Measurements from ENCODE around the gene EIF4H. TPM values are rescaled to one million over a fixed set of nuclear protein-coding genes. Genes with fewer than 3 reads are reported as not detected.
"Not testable (repeated sequence)": the region's sequence is repeated elsewhere in the genome, so short reads cannot be mapped to it uniquely, and the experiment has no call there.

Gene EIF4H
- total RNA-seq, 1 donor from 2014 or later, result 538 TPM

DNA sequence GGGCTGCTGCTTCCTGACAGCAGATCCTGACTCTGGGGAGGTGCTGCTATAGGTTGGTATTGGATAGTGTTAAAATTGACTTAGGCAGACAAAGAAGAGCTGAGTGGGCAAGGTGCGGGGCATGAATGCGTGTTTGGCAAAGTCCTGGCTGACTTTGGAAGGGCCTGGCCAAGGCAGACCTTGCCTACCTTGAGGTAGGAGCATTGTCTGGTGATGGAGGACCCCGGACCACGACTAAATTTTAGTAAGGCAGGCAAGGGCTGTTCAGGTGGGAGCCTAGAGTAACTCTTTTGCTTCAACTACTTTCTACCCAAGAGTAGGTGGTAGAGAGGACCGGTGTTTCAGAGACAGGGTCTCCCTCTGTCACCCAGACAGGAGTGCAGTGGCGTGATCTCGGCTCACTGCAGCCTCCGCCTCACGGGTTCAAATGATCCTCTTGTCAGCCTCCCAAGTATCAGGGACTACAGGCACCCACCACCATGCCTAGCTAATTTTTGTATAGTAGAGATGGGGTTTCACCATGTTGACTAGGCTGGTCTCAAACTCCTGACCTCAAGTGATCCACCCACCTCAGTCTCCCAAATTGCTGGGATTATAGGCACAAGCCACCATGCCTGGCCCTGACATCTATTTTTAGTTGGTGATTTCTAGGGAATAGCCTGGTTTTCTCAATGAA lies 23.4 kb downstream of the EIF4H start:
- DNase-seq (ENCODE audit: low read depth, low spot score), result no peak

DNA sequence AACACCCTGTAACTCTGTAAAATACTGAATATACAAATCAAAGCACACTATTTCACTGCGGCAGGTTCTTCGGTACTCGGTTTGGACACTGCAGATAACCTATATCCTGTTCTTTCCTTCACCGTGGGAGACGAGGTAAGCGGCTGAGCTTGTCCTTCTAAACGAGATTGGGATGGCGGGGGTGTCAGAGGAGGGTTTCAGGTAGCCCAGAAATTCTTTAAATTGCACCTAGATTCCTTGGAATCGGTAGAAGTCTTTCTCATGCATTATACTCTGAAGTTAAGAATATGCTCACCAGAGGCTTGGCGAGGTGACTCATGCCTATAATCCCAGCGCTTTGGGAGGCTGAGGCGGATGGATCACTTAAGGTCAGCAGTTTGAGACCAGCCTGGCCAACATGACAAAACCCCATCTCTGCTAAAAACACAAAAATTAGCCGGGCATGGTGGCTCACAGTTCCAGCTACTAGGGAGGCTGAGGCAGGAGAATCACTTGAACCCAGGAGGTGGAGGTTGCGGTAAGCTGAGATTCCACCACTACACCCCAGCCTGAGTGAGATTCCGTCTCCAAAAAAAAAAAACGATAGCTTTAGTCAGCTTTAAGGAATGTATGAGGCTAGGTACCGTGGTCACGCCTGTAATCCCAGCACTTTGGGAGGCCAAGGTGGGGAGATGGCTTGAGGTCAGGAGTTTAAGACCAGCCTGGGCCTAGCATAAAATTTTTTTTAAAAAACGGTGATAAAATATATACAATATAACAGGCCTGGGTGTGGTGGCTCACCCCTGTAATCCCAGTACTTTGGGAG lies 25.6 kb downstream of the EIF4H start:
- DNase-seq (ENCODE audit: low read depth, low spot score), result no peak

DNA sequence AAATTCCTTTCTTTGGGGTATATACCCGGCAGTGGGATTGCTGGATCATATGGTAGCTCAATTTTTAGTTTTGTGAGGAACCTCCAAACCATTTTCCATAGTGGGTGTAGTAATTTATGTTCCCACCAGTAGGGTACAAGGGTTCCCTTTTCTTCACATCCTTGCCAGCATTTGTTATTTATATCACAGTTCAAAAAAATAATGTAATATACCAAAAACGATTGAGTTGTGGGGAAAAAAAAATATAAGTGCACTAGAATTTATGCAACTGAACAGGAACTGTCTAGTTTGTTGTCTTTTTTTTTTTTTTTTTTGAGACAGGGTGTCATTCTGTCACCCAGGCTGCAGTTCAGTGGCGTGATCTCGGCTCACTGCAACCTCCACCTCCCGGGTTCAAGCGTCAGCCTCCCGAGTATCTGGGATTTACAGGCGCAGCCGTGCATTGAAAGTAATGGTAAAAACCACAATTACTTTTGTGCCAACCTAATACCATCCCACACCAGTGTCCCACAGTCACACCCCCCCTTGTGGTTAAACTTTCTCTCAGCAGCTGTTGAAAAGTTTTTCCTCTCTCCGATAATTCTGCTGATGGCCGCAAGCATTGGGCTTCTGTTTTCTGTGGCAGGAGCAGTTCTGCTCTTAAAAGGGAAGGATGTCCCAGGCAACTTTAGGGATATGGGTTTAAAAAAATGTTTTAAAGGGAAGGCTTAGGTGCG lies 28.8 kb downstream of the EIF4H start:
- no peak for DNase-seq (ENCODE audit: low read depth, low spot score)

DNA sequence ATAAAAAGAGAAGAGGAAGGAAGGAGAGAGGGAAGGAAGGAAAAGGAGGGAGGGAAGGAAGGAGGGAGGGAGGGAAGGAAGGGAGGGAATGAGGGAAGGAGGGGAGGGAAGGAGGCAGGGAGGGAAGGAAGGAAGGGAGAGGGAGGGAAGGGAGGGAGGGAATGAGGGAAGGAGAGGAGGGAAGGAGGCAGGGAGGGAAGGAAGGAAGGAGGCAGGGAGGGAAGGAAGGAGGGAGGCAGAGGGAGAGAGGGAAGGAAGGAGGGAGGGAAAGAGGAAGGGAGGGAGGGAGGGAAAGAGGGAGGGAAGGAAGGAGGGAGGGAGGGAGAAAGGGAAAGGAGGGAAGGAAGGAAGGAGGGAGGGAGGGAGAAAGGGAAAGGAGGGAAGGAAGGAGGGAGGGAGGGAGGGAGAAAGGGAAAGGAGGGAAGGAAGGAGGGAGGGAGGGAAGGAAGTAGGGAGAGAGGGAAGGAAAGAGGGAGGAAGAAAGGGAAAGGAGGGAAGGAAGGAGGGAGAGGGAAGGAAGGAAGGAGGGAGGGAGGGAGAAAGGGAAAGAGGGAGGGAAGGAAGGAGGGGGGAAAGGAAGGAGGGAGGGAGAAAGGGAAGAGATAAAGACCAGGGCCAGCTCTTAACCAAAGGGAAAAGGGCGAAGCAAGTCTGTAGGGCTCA lies 29.9 kb downstream of the EIF4H start:
- DNase-seq (ENCODE audit: low read depth, low spot score), result no peak

DNA sequence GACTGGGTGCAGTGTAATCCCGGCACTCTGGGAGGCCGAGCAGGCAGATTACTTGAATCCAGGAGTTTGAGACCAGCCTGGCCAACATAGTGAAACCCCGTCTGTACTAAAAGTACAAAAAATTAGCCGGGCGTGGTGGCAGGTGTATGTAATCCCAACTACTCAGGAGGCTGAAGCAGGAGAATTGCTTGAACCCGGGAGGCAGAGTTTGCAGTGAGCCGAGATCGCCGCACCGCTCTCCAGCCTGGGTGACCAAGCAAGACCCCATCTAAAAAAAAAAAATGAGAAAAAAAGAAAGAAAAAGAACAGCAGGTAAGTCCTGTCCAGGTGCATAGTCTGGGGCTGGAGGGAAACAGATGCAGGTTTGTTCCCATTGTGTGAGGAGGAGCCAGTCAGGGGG lies 31.9 kb downstream of the EIF4H start:
- DNase-seq (ENCODE audit: low read depth, low spot score), result not testable (repeated sequence)

DNA sequence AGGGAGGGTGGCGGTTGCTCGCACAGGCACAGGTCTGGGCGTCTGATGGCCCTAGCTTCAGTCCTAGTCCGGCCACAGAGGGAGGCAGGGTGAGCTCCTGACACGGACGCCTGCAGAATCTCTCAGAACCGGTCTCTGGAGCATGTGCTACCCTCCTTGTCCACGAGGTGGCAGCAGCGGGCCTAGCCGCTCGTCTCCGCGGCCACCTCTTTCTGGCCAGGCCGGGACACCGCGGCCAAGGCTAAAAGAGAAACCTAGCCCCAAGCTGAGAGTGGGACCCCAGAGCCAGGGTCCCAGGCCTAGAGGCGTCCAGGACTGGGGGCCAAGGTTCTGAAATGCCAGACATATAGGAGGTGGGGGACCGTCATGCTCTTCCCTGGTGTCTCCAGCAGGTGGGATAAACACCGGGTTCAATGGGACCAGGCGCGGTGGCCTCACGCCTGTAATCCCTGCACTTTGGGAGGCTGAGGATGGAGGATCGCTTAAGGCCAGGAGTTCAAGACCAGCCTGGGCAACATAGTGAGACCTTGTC lies 32.5 kb downstream of the EIF4H start:
- DNase-seq (ENCODE audit: low read depth, low spot score), result no peak

DNA sequence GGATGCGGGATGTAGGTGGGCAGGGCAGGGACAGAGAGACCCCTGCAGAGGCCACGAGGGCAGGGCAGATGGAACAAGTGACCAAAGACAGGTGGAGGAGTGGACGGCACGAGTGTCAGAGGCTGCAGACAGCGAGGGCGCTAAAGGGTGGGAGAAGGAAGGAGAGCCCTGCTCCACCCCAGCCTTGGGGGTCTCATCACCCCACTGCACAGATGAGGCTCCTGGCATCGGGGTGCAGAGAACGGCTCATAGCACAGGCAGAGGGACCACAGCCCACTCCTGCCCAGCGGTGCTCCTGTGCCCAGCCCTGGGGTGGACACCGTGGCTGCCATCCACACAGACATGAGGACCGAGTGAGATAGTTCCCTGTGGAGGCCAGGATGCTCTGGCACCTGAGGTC lies 33.4 kb downstream of the EIF4H start:
- DNase-seq (ENCODE audit: low read depth, low spot score), result no peak

DNA sequence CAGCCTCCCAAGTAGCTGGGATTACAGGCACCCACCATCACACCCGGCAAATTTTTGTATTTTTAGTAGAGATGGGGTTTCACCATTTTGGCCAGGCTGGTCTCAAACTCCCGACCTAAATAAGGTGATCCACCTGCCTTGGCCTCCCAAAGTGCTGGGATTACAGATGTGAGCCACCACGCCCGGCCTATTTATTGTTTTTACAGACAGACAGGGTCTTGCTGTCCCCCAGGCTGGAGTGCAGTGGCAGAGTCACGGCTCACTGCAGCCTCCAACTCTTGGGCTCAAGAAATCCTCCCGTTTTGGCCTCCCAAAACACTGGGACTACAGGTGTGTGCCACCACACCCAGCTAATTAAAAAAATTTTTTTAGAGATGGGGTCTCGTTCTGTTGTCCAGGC lies 34.1 kb downstream of the EIF4H start:
- DNase-seq (ENCODE audit: low read depth, low spot score), result not testable (repeated sequence)

DNA sequence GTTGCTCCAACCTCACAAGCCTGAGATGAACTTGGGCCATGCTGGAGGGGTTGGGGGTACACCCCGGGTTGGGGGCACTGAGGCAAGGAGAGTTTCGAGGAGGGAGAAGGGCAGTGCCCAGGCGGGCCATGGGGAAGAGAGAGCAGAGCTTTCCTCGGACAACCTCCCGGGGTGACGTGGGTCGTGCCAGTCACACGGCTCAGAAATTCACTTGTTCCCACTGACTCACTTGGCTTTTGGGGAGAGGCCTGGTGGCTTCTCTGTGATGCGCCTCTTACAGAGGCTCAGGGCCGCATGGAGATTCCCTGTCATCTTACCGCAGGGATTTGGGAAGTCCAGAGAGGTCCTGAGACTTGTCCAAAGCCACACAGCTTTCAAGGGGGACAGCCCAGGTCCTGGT lies 38.5 kb downstream of the EIF4H start:
- no peak for DNase-seq (ENCODE audit: low read depth, low spot score)

DNA sequence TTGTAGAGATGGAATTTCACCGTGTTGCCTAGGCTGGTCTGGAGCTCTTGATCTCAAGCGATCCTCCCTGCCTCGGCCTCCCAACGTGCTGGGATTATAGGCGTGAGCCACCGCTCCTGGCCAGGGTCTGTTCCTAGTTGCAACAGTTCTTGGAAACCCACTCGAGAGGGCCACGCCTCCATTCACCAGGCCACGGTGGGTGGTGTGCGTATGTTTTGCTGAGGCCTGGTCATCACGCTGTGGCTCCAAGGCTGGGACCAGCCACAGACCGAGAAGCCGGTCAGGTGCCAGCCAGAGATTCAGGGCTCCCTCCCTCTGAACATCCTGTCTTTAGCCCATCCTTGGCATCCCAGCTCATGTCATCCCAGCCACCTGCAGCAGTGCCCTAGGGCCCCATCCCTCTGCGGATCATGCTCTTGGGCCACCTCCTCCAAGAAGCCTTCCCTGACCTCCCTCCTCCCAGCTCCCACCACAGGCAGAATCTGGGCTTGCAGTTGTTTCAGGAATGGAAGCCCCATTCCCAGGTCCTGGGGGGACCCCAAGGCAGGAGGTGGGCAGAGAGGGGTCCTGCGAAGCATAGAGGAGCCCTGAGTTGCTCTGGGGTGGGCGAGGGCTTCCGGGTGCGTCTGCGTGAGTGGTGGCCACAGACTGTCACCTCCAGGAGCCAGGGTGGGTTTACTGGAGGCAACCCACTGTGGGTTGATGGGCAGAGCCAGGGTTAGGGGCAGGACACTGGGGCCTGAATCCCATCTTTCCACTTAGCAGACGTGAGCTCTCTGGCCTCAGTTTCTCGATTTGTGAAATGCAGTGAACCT lies 40.9 kb downstream of the EIF4H start:
- DNase-seq (ENCODE audit: low read depth, low spot score), result no peak

DNA sequence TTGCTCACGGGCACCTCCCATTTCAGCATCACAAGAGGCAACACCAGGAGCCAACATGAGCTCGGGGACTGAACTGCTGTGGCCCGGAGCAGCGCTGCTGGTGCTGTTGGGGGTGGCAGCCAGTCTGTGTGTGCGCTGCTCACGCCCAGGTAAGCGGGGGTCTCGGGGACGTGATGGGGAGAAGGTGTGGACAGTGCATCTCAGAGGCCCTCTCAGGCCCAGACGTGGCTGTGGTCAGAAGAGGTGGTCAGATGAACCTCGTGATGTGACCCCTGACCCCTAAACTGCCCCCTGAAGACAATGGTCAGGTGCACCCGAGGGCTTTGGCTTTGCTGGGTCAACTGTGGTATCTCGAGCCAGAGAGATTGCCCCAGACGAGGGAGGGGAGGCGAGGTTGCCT lies 41.8 kb downstream of the EIF4H start:
- no peak for DNase-seq (ENCODE audit: low read depth, low spot score)

DNA sequence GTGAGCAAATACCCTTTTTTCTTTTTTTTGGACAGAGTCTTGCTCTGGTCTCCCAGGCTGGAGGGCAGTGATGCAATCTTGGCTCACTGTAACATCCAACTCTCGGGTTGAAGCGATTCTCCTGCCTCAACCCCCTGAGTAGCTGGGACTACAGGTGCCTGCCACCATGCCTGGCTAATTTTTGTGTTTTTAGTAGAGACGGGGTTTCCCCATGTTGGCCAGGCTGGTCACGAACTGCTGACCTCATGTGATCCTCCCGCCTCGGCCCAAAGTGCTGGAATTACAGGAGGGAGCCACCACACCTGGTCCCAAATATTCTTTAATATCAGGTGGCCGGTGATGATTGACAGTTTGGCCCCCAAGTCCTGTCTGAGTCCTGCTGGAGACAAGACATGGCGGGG lies 42.2 kb downstream of the EIF4H start:
- DNase-seq (ENCODE audit: low read depth, low spot score), result no peak

DNA sequence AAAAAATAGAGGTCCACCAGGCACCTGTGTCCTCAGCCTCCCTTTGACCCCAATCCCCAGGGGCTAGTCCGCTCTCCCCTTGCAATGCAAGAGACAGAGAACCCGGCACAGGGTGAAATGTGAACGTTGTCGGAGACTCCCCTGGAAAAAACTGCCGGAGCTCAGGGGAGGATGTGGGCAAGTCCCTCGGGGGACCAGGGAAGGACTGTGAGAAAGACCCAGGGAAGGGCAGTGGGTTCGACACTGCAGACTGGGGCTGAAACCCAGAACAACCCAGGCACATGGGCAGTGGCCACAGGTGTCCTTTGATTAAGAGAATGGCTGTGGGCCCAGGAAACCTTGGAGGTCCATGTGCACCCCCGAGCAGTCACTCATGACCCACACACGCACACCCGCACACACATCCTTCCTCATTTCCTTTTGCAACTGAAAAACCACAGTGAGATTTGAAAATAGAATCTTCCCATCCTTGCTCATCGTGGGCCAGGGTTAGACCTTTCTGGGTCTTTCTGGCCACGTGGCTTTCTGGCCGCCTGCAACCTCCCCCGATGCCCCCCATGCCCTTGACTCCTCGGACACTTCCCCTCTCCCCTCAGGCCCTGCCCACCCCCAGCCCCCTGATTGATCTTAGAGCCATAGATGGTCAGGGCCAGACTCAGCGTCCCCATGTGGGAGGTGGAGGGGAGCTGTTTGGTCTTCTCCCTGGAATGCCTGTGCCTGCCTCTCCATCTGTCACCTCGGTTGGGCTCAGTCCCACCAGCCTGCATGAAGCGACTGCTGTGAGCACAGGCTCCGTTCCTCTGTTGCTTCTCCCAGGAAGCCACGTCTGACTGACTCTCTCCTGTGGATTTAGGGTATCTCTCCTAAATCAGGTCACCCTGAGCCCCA lies 43.5 kb downstream of the EIF4H start:
- no peak for DNase-seq (ENCODE audit: low read depth, low spot score)

DNA sequence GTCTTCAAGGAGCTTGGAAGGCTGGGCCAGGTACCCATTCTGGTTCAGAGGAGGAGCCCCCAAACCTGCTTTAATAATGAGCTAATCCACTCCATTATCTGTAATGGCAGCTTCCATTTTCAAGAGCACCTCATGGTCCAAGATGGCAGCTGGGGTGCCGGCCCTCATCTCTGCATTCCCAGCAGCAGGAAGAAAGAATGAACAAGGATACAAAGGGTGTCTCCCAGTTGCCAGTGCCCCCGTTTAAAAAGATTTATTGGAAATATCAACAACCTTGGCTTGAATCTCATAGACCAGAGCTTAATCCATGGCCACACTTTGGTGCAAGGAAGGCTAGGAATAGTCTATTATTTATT lies 44.2 kb downstream of the EIF4H start:
- no peak for DNase-seq (ENCODE audit: low read depth, low spot score)

DNA sequence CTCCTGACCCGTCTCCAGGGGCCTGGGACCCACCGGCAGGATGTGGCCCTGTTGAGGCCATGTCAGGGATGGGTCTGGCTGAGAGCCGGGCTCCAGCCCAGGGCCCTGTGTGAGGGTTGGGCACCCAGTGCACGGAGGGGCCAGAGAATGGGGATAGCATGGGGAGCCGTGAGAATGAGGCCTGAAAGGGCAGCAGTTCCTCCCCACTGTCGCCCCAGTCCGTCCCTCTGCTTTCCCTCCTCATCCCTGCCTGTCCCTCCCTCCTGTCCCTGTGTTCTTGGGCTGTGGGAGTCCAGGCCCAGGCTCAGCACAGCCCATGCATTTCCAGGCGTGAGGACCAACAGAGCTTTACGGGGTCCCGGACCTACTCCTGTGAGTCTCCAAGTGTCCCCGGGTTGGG lies 45.3 kb downstream of the EIF4H start:
- DNase-seq (ENCODE audit: low read depth, low spot score), result no peak

DNA sequence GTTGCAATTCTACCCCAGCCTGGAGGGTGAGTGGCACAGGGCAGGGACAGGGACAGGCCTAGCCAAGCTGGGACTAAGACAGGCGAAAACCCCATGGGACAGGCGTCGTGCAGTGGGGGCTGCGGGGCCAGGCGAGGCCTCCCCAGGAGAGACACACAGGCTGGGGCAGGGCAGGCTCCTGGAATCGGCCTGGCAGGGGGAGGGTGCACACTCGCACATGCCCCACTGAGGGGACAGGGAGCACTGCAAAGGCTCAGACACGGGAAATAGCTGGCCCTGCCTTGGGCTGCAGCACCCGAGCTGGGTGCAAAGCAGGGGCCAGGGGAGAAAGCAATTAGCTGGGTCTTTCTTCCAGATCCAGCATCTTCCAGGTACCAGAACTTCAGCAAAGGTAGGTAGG lies 46.1 kb downstream of the EIF4H start:
- no peak for DNase-seq (ENCODE audit: low read depth, low spot score)

DNA sequence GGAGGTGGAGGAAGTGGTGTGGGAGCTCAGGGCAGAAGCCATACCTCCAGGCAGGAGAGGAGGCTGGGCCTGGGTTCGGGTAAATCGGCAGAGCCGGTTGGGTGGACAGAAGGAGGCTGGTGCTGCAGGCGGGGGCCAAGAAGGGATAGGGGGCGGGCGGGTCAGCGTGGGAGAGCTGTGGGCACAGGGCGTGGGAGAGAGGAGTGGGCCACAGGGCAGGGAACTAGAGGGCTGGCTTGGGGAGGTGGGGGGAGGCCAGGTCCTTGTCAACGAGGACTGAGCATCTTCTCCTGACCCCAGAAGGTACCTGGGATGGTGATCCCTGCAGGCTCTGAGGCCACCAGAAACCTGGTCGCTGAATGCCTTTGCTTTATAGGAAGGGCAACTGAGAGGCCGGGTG lies 47.6 kb downstream of the EIF4H start:
- DNase-seq (ENCODE audit: low read depth, low spot score), result no peak

DNA sequence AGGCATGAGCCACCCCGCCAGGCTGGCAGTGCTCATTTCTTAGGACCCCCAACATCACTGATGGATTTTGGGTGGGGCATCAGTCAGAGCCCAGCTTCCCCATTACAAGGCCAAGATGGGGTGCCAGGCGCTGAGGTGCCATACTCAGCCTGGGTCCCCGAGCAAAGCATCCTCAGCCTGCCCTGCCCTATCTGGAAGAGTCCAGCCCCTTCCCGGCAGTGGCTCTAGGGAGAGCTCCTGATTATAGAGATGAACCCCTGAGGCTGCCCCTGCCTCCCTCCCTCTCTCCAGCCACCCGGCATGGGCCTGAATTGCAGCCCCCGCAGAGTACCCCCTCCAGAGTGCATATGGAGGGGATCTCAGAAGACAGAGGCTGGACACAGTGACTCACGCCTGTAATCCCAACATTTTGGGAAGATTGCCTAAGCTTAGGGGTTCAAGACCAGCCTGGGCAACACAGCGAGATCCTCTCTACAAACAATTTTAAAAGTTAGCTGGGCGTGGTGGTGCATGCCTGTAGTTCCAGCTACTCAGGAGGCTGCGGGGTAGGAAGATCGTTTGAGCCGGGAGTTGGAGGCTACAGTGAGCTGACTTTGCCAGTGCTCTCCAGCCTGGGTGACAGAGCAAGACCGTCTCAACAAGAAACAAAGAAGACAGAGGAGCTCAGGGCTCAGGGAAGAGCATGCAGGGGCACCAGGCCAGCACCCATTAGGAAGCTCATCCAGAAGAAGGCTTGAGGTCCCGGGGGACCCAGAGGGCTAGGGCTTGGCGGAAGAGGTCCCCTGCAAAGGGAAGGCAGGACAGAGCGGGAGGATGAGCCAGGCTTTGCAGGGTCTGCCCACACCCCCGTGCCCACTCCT lies 48.9 kb downstream of the EIF4H start:
- no peak for DNase-seq (ENCODE audit: low read depth, low spot score)

All from pulmonary artery endothelial cell (primary cell).